ENCODE data around the gene OR13C4.

- TF ChIP-seq CTCF (IDR thresholded peaks at IDR 0.05; ENCODE audit: low read depth, low read length) (no peak), EZH2phosphoT487 (IDR thresholded peaks at IDR 0.05; ENCODE audit: low read depth) (no peak)
These were observed 37.3 kb upstream of the OR13C4 start for GRCh38 chr9:104564358-104564757.

Measured in OCI-LY3 (cell line).